Ishikawa (cell line): ENCODE results near the gene GRAMD4.

ENCODE experiments used
- CEBPB ChIP-seq: IDR thresholded peaks from 2 replicates; pipeline ENCODE4 v1.6.1; 2012
- CREB1 ChIP-seq: IDR thresholded peaks from 2 replicates; pipeline ENCODE4 v1.6.1; 2012; ENCODE audit warnings: low read depth
- EGR1 ChIP-seq: IDR thresholded peaks from 2 replicates; pipeline ENCODE4 v1.6.1; 2012
- EP300 ChIP-seq: IDR thresholded peaks from 2 replicates; pipeline ENCODE4 v1.6.1; 2012; ENCODE audit warnings: borderline replicate concordance
- FOXM1 ChIP-seq: IDR thresholded peaks from 2 replicates; pipeline ENCODE4 v1.6.1; 2012; ENCODE audit warnings: low read depth, borderline replicate concordance
- MAX ChIP-seq: IDR thresholded peaks from 2 replicates; pipeline ENCODE4 v1.6.1; 2012
- NFIC ChIP-seq: IDR thresholded peaks from 2 replicates; pipeline ENCODE4 v1.6.1; 2012
- RAD21 ChIP-seq: IDR thresholded peaks from 2 replicates; pipeline ENCODE4 v1.6.1; 2012; ENCODE audit warnings: low read depth
- REST ChIP-seq: IDR thresholded peaks from 2 replicates; pipeline ENCODE4 v1.6.1; 2012; ENCODE audit warnings: low read depth, mild to moderate bottlenecking
- TAF1 ChIP-seq: IDR thresholded peaks from 2 replicates; pipeline ENCODE4 v1.6.1; 2012; ENCODE audit warnings: low read depth, mild to moderate bottlenecking
- TCF12 ChIP-seq: IDR thresholded peaks from 2 replicates; pipeline ENCODE4 v1.6.1; 2012; ENCODE audit warnings: low read depth
- TEAD4 ChIP-seq: IDR thresholded peaks from 2 replicates; pipeline ENCODE4 v1.6.1; 2012
- USF1 ChIP-seq: IDR thresholded peaks from 2 replicates; pipeline ENCODE4 v1.6.1; 2012
- YY1 ChIP-seq: IDR thresholded peaks from 2 replicates; pipeline ENCODE4 v1.6.1; 2012; ENCODE audit warnings: low read depth
- ZBTB7A ChIP-seq: IDR thresholded peaks from 2 replicates; pipeline ENCODE4 v1.6.1; 2012; ENCODE audit warnings: low read depth

Gene GRAMD4

GRCh38 chr22:46631113-46631512 lies 10.9 kb downstream of the GRAMD4 start:
- TF ChIP-seq FOXM1 (no peak), MAX (peak; percentile 40; the same call in 1 of the 2 replicates), USF1 (no peak), TEAD4 (0 out of 2 replicates have a peak, but pooled peaks have one; percentile 15)

GRCh38 chr22:46632646-46633249 lies 12.6 kb downstream of the GRAMD4 start:
- TF ChIP-seq YY1 (no peak), TCF12 (no peak), FOXM1 (no peak), CREB1 (no peak), TEAD4 (no peak), CEBPB (no peak), RAD21 (no peak), NFIC (no peak), ZBTB7A (no peak), TAF1 (no peak), REST (no peak), USF1 (no peak), MAX (no peak), EGR1 (no peak)

GRCh38 chr22:46633334-46633890 lies 13.2 kb downstream of the GRAMD4 start:
- TF ChIP-seq EGR1 (no peak), NFIC (no peak), USF1 (no peak)

- TF ChIP-seq YY1 (no peak), REST (no peak), NFIC (no peak), USF1 (no peak), EP300 (no peak)
Measured at GRCh38 chr22:46634011-46634699, 14.0 kb downstream of the GRAMD4 start.

- TF ChIP-seq NFIC, result no peak
- TF ChIP-seq TEAD4, result no peak
- no peak; the same call in 1 of the 2 replicates for TF ChIP-seq RAD21
- no peak for TF ChIP-seq MAX
- TF ChIP-seq CREB1, result no peak
Measured at GRCh38 chr22:46635756-46636155, 15.6 kb downstream of the GRAMD4 start.
